ENCODE results near the gene SPAAR. TPM values are rescaled to one million over a fixed set of nuclear protein-coding genes. Genes with fewer than 3 reads are reported as not detected.

Gene SPAAR
- not detected for total RNA-seq

GRCh38 chr9:35909274-35909673 lies at the start of gene SPAAR:
Gene SPAAR (plus strand): TSS chr9:35909490. CDS start chr9:35910464, 974 bp downstream.
- ChIA-PET CTCF (no interaction called here), POLR2A (no interaction called here)
- no peak for DNase-seq
- H3K4me3 Mint-ChIP-seq: no peak within 1 kb of the TSS
- no peaks in the 10 kb centered on the region for H3K27me3 Mint-ChIP-seq
- H3K27ac Mint-ChIP-seq: no peak within 1 kb of the TSS
- no peaks in the 10 kb centered on the region for H3K9me3 Mint-ChIP-seq
- H3K4me1 Mint-ChIP-seq: peaks cover 43% of the 10 kb centered on the region
- no peaks in the 10 kb centered on the region for H3K36me3 Mint-ChIP-seq (ENCODE audit: low read depth)

GRCh38 chr9:35859990-35860339 lies 49.3 kb upstream of the SPAAR start:
- ChIA-PET POLR2A (no interaction called here), CTCF (no interaction called here)
- Mint-ChIP-seq H3K27me3 (peaks cover 18% of the 10 kb centered on the region), H3K9me3 (no peaks in the 10 kb centered on the region), H3K36me3 (ENCODE audit: low read depth) (no peaks in the 10 kb centered on the region), H3K4me1 (peaks cover 1% of the 10 kb centered on the region), H3K27ac (no peak overlapping the region), H3K4me3 (no peak overlapping the region)
- DNase-seq: no peak

GRCh38 chr9:35861161-35861897 lies 48.0 kb upstream of the SPAAR start:
- peaks cover 1% of the 10 kb centered on the region for H3K4me1 Mint-ChIP-seq
- no peak overlapping the region for H3K4me3 Mint-ChIP-seq
- POLR2A ChIA-PET: no interaction called here
- H3K27me3 Mint-ChIP-seq: peaks cover 12% of the 10 kb centered on the region
- no peaks in the 10 kb centered on the region for H3K9me3 Mint-ChIP-seq
- H3K36me3 Mint-ChIP-seq (ENCODE audit: low read depth): no peaks in the 10 kb centered on the region
- no peak overlapping the region for H3K27ac Mint-ChIP-seq
- DNase-seq: no peak
- CTCF ChIA-PET: interaction anchor here (1.0 kb wide), 1 partner anchor 35 kb away, joined by 3 read pairs; no protein-coding TSS in a partner anchor

- Mint-ChIP-seq H3K36me3 (ENCODE audit: low read depth) (no peaks in the 10 kb centered on the region), H3K27me3 (peaks cover 9% of the 10 kb centered on the region), H3K4me3 (no peak overlapping the region), H3K4me1 (peaks cover 1% of the 10 kb centered on the region), H3K9me3 (no peaks in the 10 kb centered on the region), H3K27ac (no peak overlapping the region)
- ChIA-PET POLR2A (no interaction called here), CTCF (interaction anchor here (1.5 kb wide), 1 partner anchor 27 kb away, joined by 3 read pairs; no protein-coding TSS in a partner anchor)
- DNase-seq: no peak
These were observed 47.0 kb upstream of the SPAAR start for GRCh38 chr9:35862328-35862727.

GRCh38 chr9:35863583-35863982 lies 45.7 kb upstream of the SPAAR start:
- Mint-ChIP-seq H3K4me3 (no peak overlapping the region), H3K4me1 (no peaks in the 10 kb centered on the region), H3K27ac (no peak overlapping the region), H3K36me3 (ENCODE audit: low read depth) (no peaks in the 10 kb centered on the region), H3K9me3 (no peaks in the 10 kb centered on the region), H3K27me3 (peaks cover 9% of the 10 kb centered on the region)
- CTCF ChIA-PET: interaction anchor here (0.7 to 1.7 kb wide), 2 partner anchors 19 to 206 kb away, joined by 3 to 5 read pairs; partner anchors contain the start of gene RMRP
- POLR2A ChIA-PET: no interaction called here
- DNase-seq: no peak

GRCh38 chr9:35864695-35865255 lies 44.5 kb upstream of the SPAAR start:
- Mint-ChIP-seq H3K27ac (no peak overlapping the region), H3K27me3 (peaks cover 9% of the 10 kb centered on the region), H3K4me3 (no peak overlapping the region), H3K9me3 (no peaks in the 10 kb centered on the region), H3K36me3 (ENCODE audit: low read depth) (no peaks in the 10 kb centered on the region), H3K4me1 (no peaks in the 10 kb centered on the region)
- no peak for DNase-seq
- ChIA-PET POLR2A (no interaction called here), CTCF (interaction anchor here (1.7 kb wide), 1 partner anchor 17 kb away, joined by 5 read pairs; no protein-coding TSS in a partner anchor)

- no peaks in the 10 kb centered on the region for H3K36me3 Mint-ChIP-seq (ENCODE audit: low read depth)
- H3K4me1 Mint-ChIP-seq: no peaks in the 10 kb centered on the region
- H3K27me3 Mint-ChIP-seq: peaks cover 3% of the 10 kb centered on the region
- no peak for DNase-seq
- ChIA-PET CTCF (no interaction called here), POLR2A (no interaction called here)
- H3K27ac Mint-ChIP-seq: no peak overlapping the region
- H3K9me3 Mint-ChIP-seq: no peaks in the 10 kb centered on the region
- H3K4me3 Mint-ChIP-seq: no peak overlapping the region
These were observed 41.8 kb upstream of the SPAAR start for GRCh38 chr9:35867538-35867937.

GRCh38 chr9:35868933-35869332 lies 40.4 kb upstream of the SPAAR start:
- H3K4me1 Mint-ChIP-seq: no peaks in the 10 kb centered on the region
- no peak overlapping the region for H3K27ac Mint-ChIP-seq
- ChIA-PET CTCF (no interaction called here), POLR2A (no interaction called here)
- no peaks in the 10 kb centered on the region for H3K36me3 Mint-ChIP-seq (ENCODE audit: low read depth)
- DNase-seq: no peak
- H3K27me3 Mint-ChIP-seq: no peaks in the 10 kb centered on the region
- no peak overlapping the region for H3K4me3 Mint-ChIP-seq
- H3K9me3 Mint-ChIP-seq: no peaks in the 10 kb centered on the region

- CTCF ChIA-PET: no interaction called here
- Mint-ChIP-seq H3K36me3 (ENCODE audit: low read depth) (no peaks in the 10 kb centered on the region), H3K4me1 (no peaks in the 10 kb centered on the region), H3K4me3 (no peak overlapping the region), H3K9me3 (no peaks in the 10 kb centered on the region), H3K27me3 (peaks cover under 1% of the 10 kb centered on the region), H3K27ac (no peak overlapping the region)
- no peak for DNase-seq
- POLR2A ChIA-PET: no interaction called here
These were observed 39.6 kb upstream of the SPAAR start for GRCh38 chr9:35869621-35870216.

- H3K36me3 Mint-ChIP-seq (ENCODE audit: low read depth): no peaks in the 10 kb centered on the region
- H3K4me3 Mint-ChIP-seq: no peak within 1 kb of the TSS
- DNase-seq: no peak
- POLR2A ChIA-PET: no interaction called here
- H3K27me3 Mint-ChIP-seq: peaks cover 6% of the 10 kb centered on the region
- CTCF ChIA-PET: no interaction called here
- no peak within 1 kb of the TSS for H3K27ac Mint-ChIP-seq
- no peaks in the 10 kb centered on the region for H3K4me1 Mint-ChIP-seq
- no peaks in the 10 kb centered on the region for H3K9me3 Mint-ChIP-seq
These were observed 38.9 kb upstream of the SPAAR start, which contains the start of gene OR13J1 for GRCh38 chr9:35870351-35870923. Gene OR13J1 (minus strand): TSS chr9:35870401. CDS start chr9:35870401, 0 bp downstream.

- DNase-seq: no peak
- Mint-ChIP-seq H3K27me3 (peaks cover 12% of the 10 kb centered on the region), H3K4me3 (no peak overlapping the region), H3K9me3 (no peaks in the 10 kb centered on the region), H3K4me1 (no peaks in the 10 kb centered on the region), H3K36me3 (ENCODE audit: low read depth) (no peaks in the 10 kb centered on the region), H3K27ac (no peak overlapping the region)
- POLR2A ChIA-PET: no interaction called here
- CTCF ChIA-PET: no interaction called here
These were observed 37.7 kb upstream of the SPAAR start for GRCh38 chr9:35871545-35871944.

- Mint-ChIP-seq H3K4me1 (no peaks in the 10 kb centered on the region), H3K27me3 (peaks cover 18% of the 10 kb centered on the region), H3K4me3 (no peak overlapping the region), H3K9me3 (peaks cover 4% of the 10 kb centered on the region), H3K36me3 (ENCODE audit: low read depth) (no peaks in the 10 kb centered on the region), H3K27ac (no peak overlapping the region)
- CTCF ChIA-PET: no interaction called here
- no peak for DNase-seq
- POLR2A ChIA-PET: no interaction called here
These were observed 36.8 kb upstream of the SPAAR start for GRCh38 chr9:35872505-35872904.

GRCh38 chr9:35882263-35882848 lies 26.9 kb upstream of the SPAAR start:
- H3K36me3 Mint-ChIP-seq (ENCODE audit: low read depth): no peaks in the 10 kb centered on the region
- POLR2A ChIA-PET: interaction anchor here (1.0 to 1.1 kb wide), 3 partner anchors 8 to 142 kb away, joined by 3 to 4 read pairs (median 4); no protein-coding TSS in a partner anchor
- H3K27me3 Mint-ChIP-seq: peaks cover 29% of the 10 kb centered on the region
- peaks cover 6% of the 10 kb centered on the region for H3K9me3 Mint-ChIP-seq
- no peak overlapping the region for H3K4me3 Mint-ChIP-seq
- DNase-seq: peak; percentile 80
- no peaks in the 10 kb centered on the region for H3K4me1 Mint-ChIP-seq
- H3K27ac Mint-ChIP-seq: no peak overlapping the region
- CTCF ChIA-PET: interaction anchor here (0.6 to 1.7 kb wide), 29 partner anchors 9 to 270 kb away, joined by 3 to 54 read pairs (median 4); partner anchors contain the start of genes FAM221B, GBA2, RGP1 and TLN1

All from activated CD4-positive, alpha-beta memory T cell treated with anti-CD3 and anti-CD28 coated beads, Interleukin-2, amount 10 ng/mL, durations not matched to agents 7 days and 5 days (primary cell).